ENCODE results near the gene SNX21.

SNX21 gene

GRCh38 chr20:45878076-45878761 is 44.6 kb downstream of the SNX21 start:
- Histone ChIP-seq H3K36me3 (ENCODE audit: insufficient read depth, low read length) (peaks cover 32% of the 10 kb centered on the region; the same call in 1 of the 2 replicates), H3K27ac (ENCODE audit: low read depth, low read length, poor library complexity, severe bottlenecking) (no peak overlapping the region), H2AFZ (ENCODE audit: low read length) (no peak overlapping the region), H3K4me2 (ENCODE audit: low read length) (no peak overlapping the region), H3K4me1 (ENCODE audit: insufficient read depth, low read length, severe bottlenecking) (peaks cover 13% of the 10 kb centered on the region), H3K9me3 (ENCODE audit: low read length) (no peaks in the 10 kb centered on the region), H3K4me3 (ENCODE audit: low read depth, low read length, poor library complexity, severe bottlenecking) (no peak overlapping the region), H3K27me3 (ENCODE audit: insufficient read depth, low read length) (no peaks in the 10 kb centered on the region), H3K9me2 (ENCODE audit: low read depth, low read length) (no peaks in the 10 kb centered on the region), H3K9ac (ENCODE audit: low read length) (no peak overlapping the region), H3K79me2 (ENCODE audit: insufficient read depth, low read length) (peaks cover 4% of the 10 kb centered on the region), H4K20me1 (ENCODE audit: insufficient read depth, low read length) (no peaks in the 10 kb centered on the region), H3F3A (ENCODE audit: insufficient read depth, low read length) (no peaks in the 10 kb centered on the region)
- TF ChIP-seq CTCF (IDR thresholded peaks at IDR 0.05; ENCODE audit: low read length) (no peak), EZH2 (IDR thresholded peaks at IDR 0.05; ENCODE audit: borderline replicate concordance, low read length) (no peak)

GRCh38 chr20:45880988-45881788 is 47.6 kb downstream of the SNX21 start, which contains the start of gene ZSWIM1:
TSS of gene ZSWIM1 (plus strand) at chr20:45881227. CDS start at chr20:45882593, 1,366 bp downstream.
- peak within 1 kb of the TSS; percentile 96 for H3K4me2 ChIP-seq (ENCODE audit: low read length)
- H4K20me1 ChIP-seq (ENCODE audit: insufficient read depth, low read length) = no peaks in the 10 kb centered on the region
- H3K9me2 ChIP-seq (ENCODE audit: low read depth, low read length) = no peaks in the 10 kb centered on the region
- peak within 1 kb of the TSS; percentile 39 for H3K27ac ChIP-seq (ENCODE audit: low read depth, low read length, poor library complexity, severe bottlenecking)
- TF ChIP-seq EZH2 (IDR thresholded peaks at IDR 0.05; ENCODE audit: borderline replicate concordance, low read length) (no peak), CTCF (IDR thresholded peaks at IDR 0.05; ENCODE audit: low read length) (no peak)
- peaks cover 13% of the 10 kb centered on the region for H3K4me1 ChIP-seq (ENCODE audit: insufficient read depth, low read length, severe bottlenecking)
- H3K27me3 ChIP-seq (ENCODE audit: insufficient read depth, low read length) = no peaks in the 10 kb centered on the region
- H3K9me3 ChIP-seq (ENCODE audit: low read length) = no peaks in the 10 kb centered on the region
- peaks cover 50% of the 10 kb centered on the region for H3K36me3 ChIP-seq (ENCODE audit: insufficient read depth, low read length)
- H3F3A ChIP-seq (ENCODE audit: insufficient read depth, low read length) = no peaks in the 10 kb centered on the region
- H2AFZ ChIP-seq (ENCODE audit: low read length) = no peak within 1 kb of the TSS
- H3K79me2 ChIP-seq (ENCODE audit: insufficient read depth, low read length) = peaks cover 4% of the 10 kb centered on the region
- H3K9ac ChIP-seq (ENCODE audit: low read length) = peak within 1 kb of the TSS; percentile 95
- H3K4me3 ChIP-seq (ENCODE audit: low read depth, low read length, poor library complexity, severe bottlenecking) = peak within 1 kb of the TSS; percentile 91

- Histone ChIP-seq H3K79me2 (ENCODE audit: insufficient read depth, low read length) (peaks cover 4% of the 10 kb centered on the region), H3K36me3 (ENCODE audit: insufficient read depth, low read length) (peaks cover 54% of the 10 kb centered on the region), H2AFZ (ENCODE audit: low read length) (no peak overlapping the region), H3K9me2 (ENCODE audit: low read depth, low read length) (no peaks in the 10 kb centered on the region), H3F3A (ENCODE audit: insufficient read depth, low read length) (no peaks in the 10 kb centered on the region), H3K27me3 (ENCODE audit: insufficient read depth, low read length) (no peaks in the 10 kb centered on the region), H3K9me3 (ENCODE audit: low read length) (no peaks in the 10 kb centered on the region), H3K4me2 (ENCODE audit: low read length) (peak overlapping the region; percentile 96; the same call in 1 of the 2 replicates), H3K4me1 (ENCODE audit: insufficient read depth, low read length, severe bottlenecking) (peaks cover 13% of the 10 kb centered on the region), H3K4me3 (ENCODE audit: low read depth, low read length, poor library complexity, severe bottlenecking) (no peak overlapping the region), H3K27ac (ENCODE audit: low read depth, low read length, poor library complexity, severe bottlenecking) (no peak overlapping the region), H4K20me1 (ENCODE audit: insufficient read depth, low read length) (no peaks in the 10 kb centered on the region), H3K9ac (ENCODE audit: low read length) (no peak overlapping the region)
- TF ChIP-seq EZH2 (IDR thresholded peaks at IDR 0.05; ENCODE audit: borderline replicate concordance, low read length) = no peak
- TF ChIP-seq CTCF (IDR thresholded peaks at IDR 0.05; ENCODE audit: low read length) = no peak
Observed at GRCh38 chr20:45882469-45883099, 49.0 kb downstream of the SNX21 start.
